ENCODE data around the gene MOCOS. TPM values are rescaled to one million over a fixed set of nuclear protein-coding genes. Genes with fewer than 3 reads are reported as not detected.
A peak's percentile ranks its signal among the peaks of the same experiment; 100 is the strongest.

Gene MOCOS
- total RNA-seq, 2 donors from 2014 or later, result 2.0 to 2.8 TPM

DNA sequence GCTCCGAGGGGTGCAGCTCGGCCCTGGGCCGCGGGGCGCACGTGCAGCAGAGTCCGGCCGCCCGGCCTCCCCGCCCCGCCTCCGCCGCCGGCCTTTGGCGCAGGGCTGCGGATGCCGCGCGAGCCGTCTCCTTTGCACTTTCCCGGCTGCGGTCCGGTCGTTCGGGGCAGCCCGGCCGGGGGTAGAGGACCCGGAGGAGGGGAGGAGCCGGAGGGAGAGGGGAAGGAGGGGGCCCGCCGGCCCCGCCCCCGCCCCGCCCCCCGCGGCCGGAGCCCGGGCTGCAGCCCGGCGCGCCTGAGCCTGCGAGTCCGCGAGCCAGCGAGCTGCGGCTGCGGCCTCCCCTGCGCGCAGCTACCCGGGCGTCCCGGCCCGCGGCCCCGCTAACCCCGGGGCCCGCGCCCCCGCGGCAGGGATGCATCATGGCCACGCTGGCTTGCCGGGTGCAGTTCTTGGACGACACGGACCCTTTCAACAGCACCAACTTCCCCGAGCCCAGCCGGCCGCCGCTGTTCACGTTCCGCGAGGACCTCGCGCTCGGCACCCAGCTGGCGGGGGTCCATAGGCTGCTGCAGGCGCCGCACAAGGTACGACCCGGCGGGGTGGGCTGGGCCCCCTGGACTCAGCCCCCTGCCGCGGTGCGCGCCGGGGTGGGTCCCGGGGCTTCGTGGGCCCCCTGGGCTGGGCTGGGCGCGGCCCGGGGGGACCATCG is 110.3 kb downstream of the MOCOS start, which contains the start of gene FHOD3:
FHOD3 (plus strand) TSS at position 297 of the 709 bp plus-strand sequence; CDS start at position 420, 123 bp downstream.
- peak; percentile 38 for ATAC-seq (ENCODE audit: insufficient number of reproducible peaks, low FRiP score, low read depth)
- no peaks in the 10 kb centered on the region for H3K27me3 ChIP-seq (replicated peaks; ENCODE audit: insufficient read depth)
- no peaks in the 10 kb centered on the region for H3K36me3 ChIP-seq
- peak within 1 kb of the TSS; percentile 85 to 86 for H3K27ac ChIP-seq
- no peaks in the 10 kb centered on the region for H3K9me3 ChIP-seq
- no peak for DNase-seq (ENCODE audit: low spot score)
- H3K4me1 ChIP-seq (ENCODE audit: control insufficient read depth in 1 of 2, low read depth in 2 of 2), result peaks cover 0 to 3% of the 10 kb centered on the region in 2 donors
- peak within 1 kb of the TSS; percentile 97 for H3K4me3 ChIP-seq
- TF ChIP-seq, protein P1, sequence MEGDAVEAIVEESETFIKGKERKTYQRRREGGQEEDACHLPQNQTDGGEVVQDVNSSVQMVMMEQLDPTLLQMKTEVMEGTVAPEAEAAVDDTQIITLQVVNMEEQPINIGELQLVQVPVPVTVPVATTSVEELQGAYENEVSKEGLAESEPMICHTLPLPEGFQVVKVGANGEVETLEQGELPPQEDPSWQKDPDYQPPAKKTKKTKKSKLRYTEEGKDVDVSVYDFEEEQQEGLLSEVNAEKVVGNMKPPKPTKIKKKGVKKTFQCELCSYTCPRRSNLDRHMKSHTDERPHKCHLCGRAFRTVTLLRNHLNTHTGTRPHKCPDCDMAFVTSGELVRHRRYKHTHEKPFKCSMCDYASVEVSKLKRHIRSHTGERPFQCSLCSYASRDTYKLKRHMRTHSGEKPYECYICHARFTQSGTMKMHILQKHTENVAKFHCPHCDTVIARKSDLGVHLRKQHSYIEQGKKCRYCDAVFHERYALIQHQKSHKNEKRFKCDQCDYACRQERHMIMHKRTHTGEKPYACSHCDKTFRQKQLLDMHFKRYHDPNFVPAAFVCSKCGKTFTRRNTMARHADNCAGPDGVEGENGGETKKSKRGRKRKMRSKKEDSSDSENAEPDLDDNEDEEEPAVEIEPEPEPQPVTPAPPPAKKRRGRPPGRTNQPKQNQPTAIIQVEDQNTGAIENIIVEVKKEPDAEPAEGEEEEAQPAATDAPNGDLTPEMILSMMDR (IDR thresholded peaks at IDR 0.05), result no peak

DNA sequence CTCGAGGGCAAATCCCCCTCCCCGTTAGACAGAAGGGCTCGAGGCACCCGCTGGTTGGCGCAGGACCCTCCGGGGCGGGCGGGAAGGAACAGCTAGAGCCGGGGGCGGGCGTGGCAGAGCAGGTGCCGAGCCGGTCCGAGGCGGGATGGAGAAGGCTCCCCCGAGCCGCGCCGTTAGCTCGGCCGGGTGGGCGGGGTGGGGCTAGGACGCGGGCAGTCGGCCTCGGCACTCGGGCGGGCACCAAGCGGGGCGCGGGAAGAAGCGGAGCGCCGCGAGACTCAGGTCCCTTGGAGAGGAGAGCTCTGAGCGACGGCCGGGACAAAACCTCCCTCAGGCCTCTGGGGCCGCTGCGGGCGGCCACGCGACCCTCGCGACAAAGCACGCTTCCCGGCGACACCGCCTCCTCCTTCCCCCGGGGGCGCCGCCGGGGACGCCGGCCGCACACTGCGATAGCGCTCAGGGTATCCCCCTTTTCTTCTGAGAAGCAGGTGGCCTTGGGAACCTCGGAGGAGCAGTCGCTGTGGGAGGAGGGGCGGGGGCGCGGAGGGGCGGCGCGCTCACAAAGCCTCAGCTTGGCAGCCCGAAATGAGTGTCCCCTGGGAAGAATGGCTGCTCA is 110.9 kb downstream of the MOCOS start:
- peak overlapping the region; percentile 97 for H3K4me3 ChIP-seq
- H3K27ac ChIP-seq, result peak overlapping the region; percentile 65
- TF ChIP-seq, protein P1 (IDR thresholded peaks at IDR 0.05), result no peak
- H3K36me3 ChIP-seq, result no peaks in the 10 kb centered on the region
- H3K9me3 ChIP-seq, result no peaks in the 10 kb centered on the region
- no peaks in the 10 kb centered on the region for H3K27me3 ChIP-seq (replicated peaks; ENCODE audit: insufficient read depth)
- peaks cover 0 to 3% of the 10 kb centered on the region in 2 donors for H3K4me1 ChIP-seq (ENCODE audit: control insufficient read depth in 1 of 2, low read depth in 2 of 2)
- DNase-seq (ENCODE audit: low spot score) (no peak), ATAC-seq (ENCODE audit: insufficient number of reproducible peaks, low FRiP score, low read depth) (no peak)

DNA sequence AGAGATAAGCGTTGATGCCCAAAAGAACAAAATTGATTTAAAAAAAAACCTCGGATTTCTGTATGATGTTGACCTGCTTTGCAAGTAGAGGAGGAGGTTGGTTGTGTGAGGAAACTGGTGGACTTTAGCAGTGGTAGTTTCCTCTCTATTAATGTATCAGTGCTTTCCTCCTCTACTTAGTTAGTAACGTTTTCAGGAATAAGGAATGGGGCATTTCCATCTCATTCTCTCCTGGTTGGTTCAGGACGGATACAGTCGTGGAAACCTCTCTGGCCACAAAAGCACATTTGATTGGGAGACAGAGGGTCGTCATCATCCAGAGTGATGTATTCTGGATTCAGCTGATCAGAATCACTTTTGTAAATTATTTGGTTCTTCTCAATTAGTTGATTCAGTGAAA is 111.7 kb downstream of the MOCOS start:
- no peak for DNase-seq (ENCODE audit: low spot score)
- Histone ChIP-seq H3K27me3 (replicated peaks; ENCODE audit: insufficient read depth) (no peaks in the 10 kb centered on the region), H3K9me3 (no peaks in the 10 kb centered on the region), H3K36me3 (no peaks in the 10 kb centered on the region), H3K4me1 (ENCODE audit: control insufficient read depth in 1 of 2, low read depth in 2 of 2) (peaks cover 0 to 3% of the 10 kb centered on the region in 2 donors), H3K4me3 (peak overlapping the region; percentile 97), H3K27ac (no peak overlapping the region)
- TF ChIP-seq, protein P1 (IDR thresholded peaks at IDR 0.05), result no peak
- ATAC-seq (ENCODE audit: insufficient number of reproducible peaks, low FRiP score, low read depth), result no peak

DNA sequence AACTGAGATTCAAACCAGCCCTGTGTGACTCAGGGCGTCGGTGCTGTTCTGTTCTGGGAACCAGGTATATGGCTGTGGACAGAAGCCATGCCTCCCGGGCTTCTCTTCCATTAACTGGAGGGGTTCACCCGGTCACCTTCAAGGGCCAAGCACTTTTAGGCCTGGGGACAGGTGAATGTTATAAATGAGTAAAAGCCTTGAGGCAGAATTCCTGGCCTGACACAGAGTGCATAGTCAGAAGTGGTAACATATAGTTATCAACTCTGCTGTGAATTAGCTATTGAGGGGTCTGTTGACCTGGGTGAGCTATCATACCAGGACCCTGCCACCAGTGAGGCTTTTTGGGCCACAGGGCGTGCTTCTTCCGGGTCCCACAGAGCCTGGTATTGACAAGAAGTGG is 112.9 kb downstream of the MOCOS start:
- H3K4me1 ChIP-seq (ENCODE audit: control insufficient read depth in 1 of 2, low read depth in 2 of 2), result peaks cover 0 to 3% of the 10 kb centered on the region in 2 donors
- TF ChIP-seq, protein P1 (IDR thresholded peaks at IDR 0.05), result no peak
- no peaks in the 10 kb centered on the region for H3K9me3 ChIP-seq
- no peak overlapping the region for H3K4me3 ChIP-seq
- DNase-seq (ENCODE audit: low spot score), result no peak
- no peak overlapping the region for H3K27ac ChIP-seq
- H3K27me3 ChIP-seq (replicated peaks; ENCODE audit: insufficient read depth), result no peaks in the 10 kb centered on the region
- H3K36me3 ChIP-seq, result no peaks in the 10 kb centered on the region
- no peak for ATAC-seq (ENCODE audit: insufficient number of reproducible peaks, low FRiP score, low read depth)

DNA sequence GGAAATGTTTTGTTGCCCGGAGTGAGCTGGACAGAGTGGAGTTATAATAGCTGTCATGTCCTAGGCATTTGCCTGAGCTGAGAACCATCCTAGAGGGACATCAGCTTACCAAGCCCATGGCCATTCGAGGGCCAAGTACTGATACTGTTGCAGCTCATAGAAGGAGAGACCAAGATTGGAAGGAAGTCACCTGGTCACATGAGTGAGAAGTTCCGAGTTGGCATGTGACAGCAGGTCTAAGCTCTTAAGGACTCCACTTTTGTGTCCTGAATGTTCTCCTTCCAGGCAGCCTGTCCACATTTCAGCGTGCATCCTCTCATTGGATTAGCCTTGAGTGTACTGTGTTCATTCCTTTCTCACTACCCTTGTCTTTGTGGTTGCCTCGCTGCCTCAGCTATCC is 114.6 kb downstream of the MOCOS start:
- no peak for DNase-seq (ENCODE audit: low spot score)
- TF ChIP-seq, protein P1 (IDR thresholded peaks at IDR 0.05), result no peak
- Histone ChIP-seq H3K4me3 (no peak overlapping the region), H3K36me3 (no peaks in the 10 kb centered on the region), H3K9me3 (no peaks in the 10 kb centered on the region), H3K4me1 (ENCODE audit: control insufficient read depth in 1 of 2, low read depth in 2 of 2) (peaks cover 0 to 3% of the 10 kb centered on the region in 2 donors), H3K27ac (no peak overlapping the region), H3K27me3 (replicated peaks; ENCODE audit: insufficient read depth) (no peaks in the 10 kb centered on the region)
- ATAC-seq (ENCODE audit: insufficient number of reproducible peaks, low FRiP score, low read depth), result no peak

Measured in thoracic aorta (tissue), 2 donors.